Measurements from ENCODE around the gene RAB26.

DNA sequence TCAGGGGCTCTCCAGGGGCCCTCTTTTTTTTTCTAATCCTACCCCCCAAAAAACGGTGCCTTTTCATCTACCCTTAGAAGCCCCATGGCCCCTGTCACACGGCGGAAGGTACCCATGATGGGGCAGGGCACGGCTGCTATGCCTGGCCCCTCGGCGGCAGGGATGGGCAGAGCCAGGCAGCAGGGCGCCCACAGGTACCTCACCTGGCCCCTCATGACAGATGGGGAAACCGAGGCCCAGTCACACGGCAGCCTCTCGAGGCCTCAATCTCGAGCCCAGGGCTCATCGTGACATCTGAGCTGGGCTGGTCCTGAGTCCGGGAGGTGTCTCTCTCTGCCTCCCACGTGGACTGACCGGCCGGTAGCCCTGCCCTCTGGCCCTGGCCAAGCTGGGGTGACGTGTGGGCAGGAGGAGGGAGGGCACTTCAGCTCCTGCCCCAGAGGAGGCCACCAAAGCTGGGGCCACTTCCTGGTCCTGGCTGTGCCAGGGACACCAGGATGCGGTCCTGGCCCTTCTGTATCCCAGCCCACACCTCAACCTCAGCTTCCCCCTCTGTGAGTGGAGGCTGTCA lies 18.7 kb downstream of the RAB26 start:
- no peak for TF ChIP-seq POLR2A (IDR thresholded peaks at IDR 0.05)
- TF ChIP-seq, protein P1, sequence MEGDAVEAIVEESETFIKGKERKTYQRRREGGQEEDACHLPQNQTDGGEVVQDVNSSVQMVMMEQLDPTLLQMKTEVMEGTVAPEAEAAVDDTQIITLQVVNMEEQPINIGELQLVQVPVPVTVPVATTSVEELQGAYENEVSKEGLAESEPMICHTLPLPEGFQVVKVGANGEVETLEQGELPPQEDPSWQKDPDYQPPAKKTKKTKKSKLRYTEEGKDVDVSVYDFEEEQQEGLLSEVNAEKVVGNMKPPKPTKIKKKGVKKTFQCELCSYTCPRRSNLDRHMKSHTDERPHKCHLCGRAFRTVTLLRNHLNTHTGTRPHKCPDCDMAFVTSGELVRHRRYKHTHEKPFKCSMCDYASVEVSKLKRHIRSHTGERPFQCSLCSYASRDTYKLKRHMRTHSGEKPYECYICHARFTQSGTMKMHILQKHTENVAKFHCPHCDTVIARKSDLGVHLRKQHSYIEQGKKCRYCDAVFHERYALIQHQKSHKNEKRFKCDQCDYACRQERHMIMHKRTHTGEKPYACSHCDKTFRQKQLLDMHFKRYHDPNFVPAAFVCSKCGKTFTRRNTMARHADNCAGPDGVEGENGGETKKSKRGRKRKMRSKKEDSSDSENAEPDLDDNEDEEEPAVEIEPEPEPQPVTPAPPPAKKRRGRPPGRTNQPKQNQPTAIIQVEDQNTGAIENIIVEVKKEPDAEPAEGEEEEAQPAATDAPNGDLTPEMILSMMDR (IDR thresholded peaks at IDR 0.05): no peak
